NCI-H2107 treated with DMSO at 0.1 percent for 48 hours (cell line): Measurements from ENCODE around the gene UBAP1L.
"Not testable (repeated sequence)": the region's sequence is repeated elsewhere in the genome, so short reads cannot be mapped to it uniquely, and the experiment has no call there.

ENCODE experiments used
- DNase-seq: peaks from one replicate; lab custom pipeline; 2025; ENCODE audit not compliant: unreplicated experiment; lab: John Stamatoyannopoulos, UW

Gene UBAP1L

DNA sequence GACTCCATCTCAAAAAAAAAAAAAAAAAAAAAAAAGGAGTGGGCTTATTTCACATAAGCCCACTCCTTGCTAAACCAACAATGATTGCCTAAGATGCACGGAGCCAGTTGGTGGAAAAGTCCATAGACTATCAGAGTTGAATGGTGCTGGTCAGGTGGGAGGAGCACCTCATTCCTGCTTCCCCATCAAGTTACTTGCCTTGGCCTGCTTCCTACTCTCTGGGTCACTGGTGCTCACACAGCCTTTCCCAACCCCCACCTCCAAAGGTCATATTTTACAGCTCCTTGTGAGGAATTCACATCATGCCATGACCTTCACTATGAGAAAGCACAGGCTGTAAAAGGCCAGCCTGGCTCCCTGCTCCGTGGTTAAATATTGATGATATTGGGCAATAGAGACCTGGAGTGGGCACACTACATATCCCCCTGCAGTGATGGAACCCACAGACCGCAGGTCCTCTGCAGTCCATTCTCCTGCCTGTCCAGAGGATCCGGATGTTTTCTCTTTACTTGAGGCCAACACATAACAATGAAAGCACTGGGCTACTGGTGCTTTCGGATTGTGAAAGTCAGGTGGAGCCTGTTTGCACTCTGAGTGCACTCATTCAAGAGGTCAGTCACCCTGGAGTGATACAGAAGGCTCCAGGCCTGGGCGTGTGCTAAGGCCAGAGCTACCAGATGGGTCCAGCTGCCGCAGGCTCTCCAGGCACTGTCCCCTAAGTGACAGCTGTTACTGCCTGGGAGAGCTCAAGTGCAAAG, 70.1 kb downstream of the UBAP1L start, which contains the start of gene SLC51B:
SLC51B (plus strand) TSS at position 664 of the 758 bp plus-strand sequence. CDS start 4,618 bp downstream, outside the sequence.
- DNase-seq = no peak

DNA sequence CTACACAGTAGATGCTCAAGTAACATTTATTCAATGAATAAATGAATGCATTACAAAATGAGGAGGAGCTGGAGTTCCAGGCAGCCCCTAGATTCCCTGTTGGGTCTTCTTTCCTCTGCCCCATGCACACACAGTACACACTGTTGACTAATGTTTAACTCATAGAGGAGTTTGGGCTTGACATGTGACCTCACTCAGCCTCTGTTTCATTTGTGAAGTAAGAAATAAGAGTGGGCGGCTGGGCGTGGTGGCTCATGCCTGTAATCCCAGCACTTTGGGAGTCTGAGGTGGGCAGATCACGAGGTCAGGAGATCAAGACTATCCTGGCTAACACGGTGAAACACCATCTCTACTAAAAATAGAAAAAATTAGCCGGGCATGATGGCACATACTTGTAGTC, 70.8 kb downstream of the UBAP1L start:
- not testable (repeated sequence) for DNase-seq

DNA sequence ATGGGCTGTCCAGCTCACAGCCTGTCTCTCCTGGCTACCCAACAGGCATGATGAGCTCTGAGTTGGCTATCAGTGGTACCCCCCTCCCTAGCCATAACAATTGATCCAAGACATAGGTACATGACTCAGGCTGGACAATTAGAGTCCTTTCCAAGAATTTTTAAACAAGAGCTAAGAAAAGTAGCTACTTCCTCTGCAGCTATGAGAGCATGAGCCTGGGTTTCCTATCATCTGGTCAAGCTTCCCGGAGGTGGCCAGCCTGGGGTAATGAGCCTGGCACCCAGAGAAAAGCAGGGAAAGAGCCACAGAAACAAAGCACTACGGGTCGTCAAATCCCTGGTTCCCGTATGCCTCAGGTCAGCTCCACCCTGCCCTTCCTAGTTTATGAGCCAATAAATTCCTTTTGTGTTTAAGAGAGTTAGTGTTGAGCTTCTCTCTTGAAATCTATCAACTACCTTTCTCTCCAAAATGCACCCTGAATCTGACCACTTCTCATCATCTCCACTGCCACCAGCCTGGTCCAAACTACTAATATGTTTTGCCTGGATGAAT, 72.1 kb downstream of the UBAP1L start:
- DNase-seq = no peak
